ENCODE data around the gene TBX10. TPM values are rescaled to one million over a fixed set of nuclear protein-coding genes. Genes with fewer than 3 reads are reported as not detected.

The TBX10 gene
- total and polyA plus RNA-seq, 4 donors: not detected

- Histone ChIP-seq H3K27me3 (ENCODE audit: control insufficient read depth in 3 of 3, insufficient read depth in 3 of 3, low read length in 2 of 3) (no peaks in the 10 kb centered on the region), H3K36me3 (ENCODE audit: control insufficient read depth in 4 of 4, insufficient read depth in 4 of 4, low read length in 4 of 4) (no peaks in the 10 kb centered on the region), H3K27ac (ENCODE audit: low read depth in 1 of 2, low read length in 1 of 2) (no peak overlapping the region), H3K9me3 (ENCODE audit: control insufficient read depth in 4 of 4, insufficient read depth in 3 of 4, low read length in 3 of 4) (no peaks in the 10 kb centered on the region), H3K4me1 (ENCODE audit: control insufficient read depth in 5 of 5, insufficient read depth in 5 of 5, low read length in 5 of 5) (no peaks in the 10 kb centered on the region), H3K9ac (ENCODE audit: insufficient read depth in 1 of 2, low read length in 2 of 2) (no peak overlapping the region), H3K4me3 (no peak overlapping the region)
- no peak for ATAC-seq (ENCODE audit: insufficient read depth, low FRiP score)
- WGBS, 2 donors: 89 to 92% methylated on average over 33 of the region's 33 CpGs
- no peak for DNase-seq
- no peak for TF ChIP-seq CTCF (IDR thresholded peaks at IDR 0.05; ENCODE audit: control extremely low read depth, extremely low read depth)
Measured at GRCh38 chr11:67664696-67665540, 25.4 kb upstream of the TBX10 start.

- H3K9me3 ChIP-seq (ENCODE audit: control insufficient read depth in 4 of 4, insufficient read depth in 3 of 4, low read length in 3 of 4): no peaks in the 10 kb centered on the region
- ATAC-seq (ENCODE audit: insufficient read depth, low FRiP score) (no peak), DNase-seq (no peak)
- no peaks in the 10 kb centered on the region for H3K27me3 ChIP-seq (ENCODE audit: control insufficient read depth in 3 of 3, insufficient read depth in 3 of 3, low read length in 2 of 3)
- TF ChIP-seq CTCF (IDR thresholded peaks at IDR 0.05; ENCODE audit: control extremely low read depth, extremely low read depth): no peak
- no peaks in the 10 kb centered on the region for H3K36me3 ChIP-seq (ENCODE audit: control insufficient read depth in 4 of 4, insufficient read depth in 4 of 4, low read length in 4 of 4)
- no peak overlapping the region for H3K4me3 ChIP-seq
- H3K4me1 ChIP-seq (ENCODE audit: control insufficient read depth in 5 of 5, insufficient read depth in 5 of 5, low read length in 5 of 5): no peaks in the 10 kb centered on the region
- H3K27ac ChIP-seq (ENCODE audit: low read depth in 1 of 2, low read length in 1 of 2): no peak overlapping the region
- H3K9ac ChIP-seq (ENCODE audit: insufficient read depth in 1 of 2, low read length in 2 of 2): no peak overlapping the region
- 88 to 96% methylated on average over 15 to 16 of the region's 16 CpGs for WGBS, 2 donors
Measured at GRCh38 chr11:67664213-67664585, 24.6 kb upstream of the TBX10 start.

- 93 to 94% methylated on average over 22 of the region's 22 CpGs for WGBS, 2 donors
- H3K9ac ChIP-seq (ENCODE audit: insufficient read depth in 1 of 2, low read length in 2 of 2): no peak overlapping the region
- no peak overlapping the region for H3K4me3 ChIP-seq
- no peak for TF ChIP-seq CTCF (IDR thresholded peaks at IDR 0.05; ENCODE audit: control extremely low read depth, extremely low read depth)
- H3K27ac ChIP-seq (ENCODE audit: low read depth in 1 of 2, low read length in 1 of 2): no peak overlapping the region
- ATAC-seq (ENCODE audit: insufficient read depth, low FRiP score): no peak
- no peaks in the 10 kb centered on the region for H3K4me1 ChIP-seq (ENCODE audit: control insufficient read depth in 5 of 5, insufficient read depth in 5 of 5, low read length in 5 of 5)
- no peaks in the 10 kb centered on the region for H3K9me3 ChIP-seq (ENCODE audit: control insufficient read depth in 4 of 4, insufficient read depth in 3 of 4, low read length in 3 of 4)
- H3K36me3 ChIP-seq (ENCODE audit: control insufficient read depth in 4 of 4, insufficient read depth in 4 of 4, low read length in 4 of 4): no peaks in the 10 kb centered on the region
- H3K27me3 ChIP-seq (ENCODE audit: control insufficient read depth in 3 of 3, insufficient read depth in 3 of 3, low read length in 2 of 3): no peaks in the 10 kb centered on the region
- DNase-seq: no peak
Measured at GRCh38 chr11:67663532-67664212, 24.1 kb upstream of the TBX10 start.

All from lung (tissue), 12 donors.